NCI-H2196 treated with DMSO at 0.1 percent for 48 hours (cell line): Measurements from ENCODE around the gene HOXD12.

ENCODE experiments used
- DNase-seq: peaks from one replicate; lab custom pipeline; 2025; ENCODE audit not compliant: unreplicated experiment; lab: John Stamatoyannopoulos, UW

Gene HOXD12

GRCh38 chr2:176099728-176100546, at the start of gene HOXD12:
Gene HOXD12 (plus strand): TSS chr2:176099795. CDS start chr2:176099802, 7 bp downstream.
- no peak for DNase-seq

GRCh38 chr2:176056406-176056805, 43.2 kb upstream of the HOXD12 start:
- DNase-seq: peak; percentile 64

GRCh38 chr2:176063958-176064357, 35.6 kb upstream of the HOXD12 start:
- DNase-seq: no peak

GRCh38 chr2:176066645-176067588, 32.7 kb upstream of the HOXD12 start:
- DNase-seq: no peak

- no peak for DNase-seq
Measured at GRCh38 chr2:176067589-176068418, 31.8 kb upstream of the HOXD12 start.

GRCh38 chr2:176068419-176068832, 31.2 kb upstream of the HOXD12 start:
- DNase-seq: no peak

GRCh38 chr2:176071330-176072291, 28.0 kb upstream of the HOXD12 start:
- DNase-seq: no peak

GRCh38 chr2:176072292-176072669, 27.3 kb upstream of the HOXD12 start:
- DNase-seq: no peak

GRCh38 chr2:176072951-176073904, 26.4 kb upstream of the HOXD12 start:
- DNase-seq: no peak

GRCh38 chr2:176074919-176075425, 24.6 kb upstream of the HOXD12 start:
- DNase-seq: no peak

GRCh38 chr2:176075481-176075880, 24.1 kb upstream of the HOXD12 start:
- DNase-seq: no peak

- DNase-seq: no peak
Measured at GRCh38 chr2:176076063-176076462, 23.5 kb upstream of the HOXD12 start.

- DNase-seq: no peak
Measured at GRCh38 chr2:176076796-176077195, 22.8 kb upstream of the HOXD12 start.

GRCh38 chr2:176078541-176079284, 20.9 kb upstream of the HOXD12 start:
- DNase-seq: no peak

- no peak for DNase-seq
Measured at GRCh38 chr2:176079285-176079830, 20.2 kb upstream of the HOXD12 start.

GRCh38 chr2:176079831-176080539, 19.6 kb upstream of the HOXD12 start:
- DNase-seq: no peak
